H9 (cell line): ENCODE results near the gene CLCN3. TPM values are rescaled to one million over a fixed set of nuclear protein-coding genes. Genes with fewer than 3 reads are reported as not detected.

Experiments
- DNase-seq: peaks from one replicate; pipeline ENCODE4 v3.0.0-alpha.2; 2017
- H2AFZ ChIP-seq: one replicate; pipeline ENCODE4 v1.6.1; 2013; ENCODE audit warnings: mild to moderate bottlenecking, low read length, control low read depth, moderate library complexity
- H2AK5ac ChIP-seq: 2 replicates; pipeline ENCODE4 v1.6.1; 2013; ENCODE audit warnings: low read length, control low read depth, mixed read lengths; ENCODE audit not compliant: insufficient read length
- H2BK120ac ChIP-seq: one replicate; pipeline ENCODE4 v1.6.1; 2013; ENCODE audit warnings: low read depth, mild to moderate bottlenecking, low read length, control low read depth, inconsistent platforms; ENCODE audit not compliant: poor library complexity, severe bottlenecking
- H2BK12ac ChIP-seq: 2 replicates; pipeline ENCODE4 v1.6.1; 2013; ENCODE audit warnings: low read length, control low read depth, mixed read lengths, low read depth; ENCODE audit not compliant: insufficient read length
- H2BK15ac ChIP-seq: 2 replicates; pipeline ENCODE4 v1.6.1; 2013; ENCODE audit warnings: low read depth, low read length, control low read depth
- H2BK20ac ChIP-seq: one replicate; pipeline ENCODE4 v1.6.1; 2013; ENCODE audit warnings: low read depth, mild to moderate bottlenecking, low read length, control low read depth, inconsistent platforms; ENCODE audit not compliant: poor library complexity, severe bottlenecking
- H2BK5ac ChIP-seq: 2 replicates; pipeline ENCODE4 v1.6.1; 2013; ENCODE audit warnings: low read length, control low read depth, mixed read lengths; ENCODE audit not compliant: insufficient read length
- H3K14ac ChIP-seq: 2 replicates; pipeline ENCODE4 v1.6.1; 2013; ENCODE audit warnings: low read length, control low read depth; ENCODE audit not compliant: insufficient read depth
- H3K18ac ChIP-seq: 2 replicates; pipeline ENCODE4 v1.6.1; 2013; ENCODE audit warnings: low read depth, mild to moderate bottlenecking, mixed read lengths, low read length, control low read depth; ENCODE audit not compliant: insufficient read length
- H3K23ac ChIP-seq: 2 replicates; pipeline ENCODE4 v1.6.1; 2013; ENCODE audit warnings: low read length, control low read depth, mixed read lengths, low read depth; ENCODE audit not compliant: insufficient read length
- H3K23me2 ChIP-seq: 2 replicates; pipeline ENCODE4 v1.6.1; 2013; ENCODE audit warnings: low read depth, mild to moderate bottlenecking, mixed read lengths, low read length, control low read depth; ENCODE audit not compliant: insufficient read length, poor library complexity, severe bottlenecking
- H3K27ac ChIP-seq: 2 replicates; pipeline ENCODE4 v1.5.1; 2013; ENCODE audit warnings: low read length, control low read depth, mixed read lengths, low read depth; ENCODE audit not compliant: insufficient read length
- H3K27me3 ChIP-seq: 2 replicates; pipeline ENCODE4 v1.6.1; 2013; ENCODE audit warnings: low read length, control low read depth, inconsistent platforms; ENCODE audit not compliant: insufficient read depth
- H3K4ac ChIP-seq: 2 replicates; pipeline ENCODE4 v1.6.1; 2013; ENCODE audit warnings: low read depth, mild to moderate bottlenecking, control low read depth, inconsistent platforms, low read length, moderate library complexity
- H3K4me1 ChIP-seq: 2 replicates; pipeline ENCODE4 v1.6.1; 2013; ENCODE audit warnings: low read length, control low read depth, inconsistent platforms; ENCODE audit not compliant: insufficient read depth
- H3K4me2 ChIP-seq: 2 replicates; pipeline ENCODE4 v1.6.1; 2013; ENCODE audit warnings: low read length, control low read depth, mixed read lengths; ENCODE audit not compliant: insufficient read length, insufficient read depth
- H3K56ac ChIP-seq: 2 replicates; pipeline ENCODE4 v1.6.1; 2013; ENCODE audit warnings: low read depth, mild to moderate bottlenecking, mixed read lengths, low read length, control low read depth; ENCODE audit not compliant: insufficient read length
- H3K79me1 ChIP-seq: 2 replicates; pipeline ENCODE4 v1.6.1; 2013; ENCODE audit warnings: low read depth, mild to moderate bottlenecking, moderate library complexity, low read length, control low read depth, inconsistent platforms; ENCODE audit not compliant: insufficient read depth, poor library complexity, severe bottlenecking
- H3K79me2 ChIP-seq: 2 replicates; pipeline ENCODE4 v1.6.1; 2013; ENCODE audit warnings: low read length, control low read depth, inconsistent platforms; ENCODE audit not compliant: insufficient read depth
- H3K9ac ChIP-seq: 2 replicates; pipeline ENCODE4 v1.6.1; 2013; ENCODE audit warnings: low read length, control low read depth, mixed read lengths; ENCODE audit not compliant: insufficient read length; ENCODE audit errors: extremely low read depth
- H3K9me3 ChIP-seq: one replicate; pipeline ENCODE4 v1.6.1; 2013; ENCODE audit warnings: low read depth, low read length, inconsistent platforms; ENCODE audit not compliant: control insufficient read depth
- H3T11ph ChIP-seq: one replicate; pipeline ENCODE4 v1.6.1; 2013; ENCODE audit warnings: mild to moderate bottlenecking, low read length, control low read depth, inconsistent platforms
- H4K20me1 ChIP-seq: one replicate; pipeline ENCODE4 v1.6.1; 2013; ENCODE audit not compliant: control insufficient read depth, insufficient read length, insufficient read depth
- H4K5ac ChIP-seq: 2 replicates; pipeline ENCODE4 v1.6.1; 2013; ENCODE audit warnings: low read depth, mild to moderate bottlenecking, mixed read lengths, low read length, control low read depth; ENCODE audit not compliant: insufficient read length
- H4K8ac ChIP-seq: replicated peaks from 2 replicates; pipeline ENCODE4 v1.6.1; 2013; ENCODE audit warnings: low read length, control low read depth, mixed read lengths, low read depth; ENCODE audit not compliant: insufficient read length
- H4K91ac ChIP-seq: 2 replicates; pipeline ENCODE4 v1.6.1; 2013; ENCODE audit warnings: low read depth, mild to moderate bottlenecking, moderate library complexity, mixed read lengths, low read length, control low read depth; ENCODE audit not compliant: insufficient read length
- H3K27ac Mint-ChIP-seq, 3 experiments: 2 replicates in 2 of 3; 3 replicates in 1 of 3; pipeline ENCODE4 v1.8.0; 2020 to 2021; ENCODE audit warnings: mixed read lengths in 3 of 3, mild to moderate bottlenecking in 1 of 3, moderate library complexity in 1 of 3
- H3K27me3 Mint-ChIP-seq: 2 replicates; pipeline ENCODE4 v1.8.0; 2021; ENCODE audit warnings: low read depth, mild to moderate bottlenecking, moderate library complexity, mixed read lengths
- H3K36me3 Mint-ChIP-seq, 3 experiments: 2 replicates in 2 of 3; 3 replicates in 1 of 3; pipeline ENCODE4 v1.8.0; 2020 to 2021; ENCODE audit warnings: low read depth in 3 of 3, mixed read lengths in 3 of 3; ENCODE audit not compliant: insufficient read depth in 1 of 3
- H3K4me1 Mint-ChIP-seq, 2 experiments: 2 replicates each; pipeline ENCODE4 v1.8.0; 2020; ENCODE audit warnings: mixed read lengths in 2 of 2
- H3K4me3 Mint-ChIP-seq, 2 experiments: 2 replicates in 1 of 2; 3 replicates in 1 of 2; pipeline ENCODE4 v1.8.0; 2020 to 2021; ENCODE audit warnings: mild to moderate bottlenecking in 2 of 2, mixed read lengths in 2 of 2, moderate library complexity in 1 of 2
- H3K9me3 Mint-ChIP-seq, 2 experiments: 2 replicates in 1 of 2; 3 replicates in 1 of 2; pipeline ENCODE4 v1.8.0; 2020; ENCODE audit warnings: mild to moderate bottlenecking in 2 of 2, mixed read lengths in 2 of 2, moderate library complexity in 1 of 2
- CTCF ChIP-seq: fragments of 200-600 bp; sonication (generic); conservative IDR thresholded peaks from 3 replicates; pipeline ENCODE4 v1.8.0; 2021; ENCODE audit warnings: antibody characterized with exemption, mild to moderate bottlenecking
- WGBS: extraction: QIAGEN DNeasy Blood & Tissue Kit; methylation state at CpG from one replicate; pipeline ENCODE4 v1.1.7; 2013; ENCODE audit warnings: missing lambda C conversion rate, low lambda C conversion rate, mixed read lengths; ENCODE audit not compliant: insufficient read length; ENCODE audit errors: extremely low coverage; 5-methylcytosine and 5-hydroxymethylcytosine counted together
- total RNA-seq: library from RNA; stranded (reverse); gene quantifications from 2 replicates; pipeline ENCODE4 v1.2.1, GENCODE V29; 2021

The CLCN3 gene
- total RNA-seq, 1 experiment from 2014 or later, result 25.7 TPM

GRCh38 chr4:169571435-169571834 is 48.9 kb upstream of the CLCN3 start:
- Histone ChIP-seq H3K23me2 (no peaks in the 10 kb centered on the region), H3K56ac (no peak overlapping the region), H3K4me1 (no peaks in the 10 kb centered on the region), H3K27ac (no peak overlapping the region), H2BK5ac (no peak overlapping the region), H3K4ac (no peak overlapping the region), H2BK20ac (no peak overlapping the region), H3K27me3 (no peaks in the 10 kb centered on the region; the same call in 1 of the 2 replicates), H2BK120ac (no peak overlapping the region), H3K79me1 (no peaks in the 10 kb centered on the region), H3K9ac (no peak overlapping the region), H3T11ph (no peak overlapping the region), H3K4me2 (no peak overlapping the region), H4K20me1 (no peaks in the 10 kb centered on the region), H4K91ac (no peak overlapping the region), H3K23ac (no peak overlapping the region), H3K18ac (no peak overlapping the region), H2BK15ac (no peak overlapping the region), H3K9me3 (no peaks in the 10 kb centered on the region), H3K79me2 (no peaks in the 10 kb centered on the region), H4K5ac (no peak overlapping the region), H2BK12ac (no peak overlapping the region), H2AK5ac (no peak overlapping the region), H3K14ac (no peak overlapping the region), H4K8ac (no peak overlapping the region), H2AFZ (no peak overlapping the region)
- no peak for TF ChIP-seq CTCF
- no peak for DNase-seq
- no peak overlapping the region for H3K4me3 Mint-ChIP-seq
- no peaks in the 10 kb centered on the region for H3K27me3 Mint-ChIP-seq
- no peaks in the 10 kb centered on the region for H3K9me3 Mint-ChIP-seq
- peaks cover 5 to 19% (median 12%) of the 10 kb centered on the region in 3 experiments; a peak in 6 of 7 replicates for H3K36me3 Mint-ChIP-seq
- no peak overlapping the region for H3K27ac Mint-ChIP-seq
- 0 out of 4 replicates have a peak, but pooled peaks cover 0 to 1% of the 10 kb centered on the region in 2 experiments for H3K4me1 Mint-ChIP-seq
- WGBS, result 100% methylated on average over 2 of the region's 4 CpGs
